ENCODE results near the gene MICAL3. TPM values are rescaled to one million over a fixed set of nuclear protein-coding genes. Genes with fewer than 3 reads are reported as not detected.
A peak's percentile ranks its signal among the peaks of the same experiment; 100 is the strongest.

The MICAL3 gene
- polyA plus RNA-seq, 4 donors = 3.2 to 31.4 (median 10.0) TPM

- Histone ChIP-seq H3K4me3 (ENCODE audit: low read depth in 1 of 3, low read length in 3 of 3) (no peak overlapping the region), H3K27me3 (ENCODE audit: control insufficient read depth in 3 of 3, insufficient read depth in 3 of 3, low read length in 3 of 3) (no peaks in the 10 kb centered on the region), H3K27ac (ENCODE audit: low read depth in 1 of 3, low read length in 2 of 3) (peak overlapping the region in 2 of 3 donors; percentile 93 to 96), H3K9me3 (ENCODE audit: control insufficient read depth in 2 of 2, insufficient read depth in 1 of 2, low read depth in 1 of 2, low read length in 1 of 2) (no peaks in the 10 kb centered on the region), H3K4me1 (ENCODE audit: control insufficient read depth in 3 of 3, insufficient read depth in 2 of 3, low read depth in 1 of 3, low read length in 2 of 3) (peaks cover 4 to 60% (median 15%) of the 10 kb centered on the region in 3 donors), H3K36me3 (ENCODE audit: control insufficient read depth in 3 of 3, insufficient read depth in 2 of 3, low read depth in 1 of 3, low read length in 3 of 3) (peaks cover 0 to 73% (median 0%) of the 10 kb centered on the region in 3 donors)
- no peak for DNase-seq
- WGBS, 3 donors = 93 to 96% (median 94%) methylated on average over 32 of the region's 32 CpGs
- FAIRE-seq = no peak
These were observed 152.5 kb downstream of the MICAL3 start for GRCh38 chr22:17871726-17872458.

- H3K27me3 ChIP-seq (ENCODE audit: control insufficient read depth in 3 of 3, insufficient read depth in 3 of 3, low read length in 3 of 3) = no peaks in the 10 kb centered on the region
- 13 to 64% (median 48%) methylated on average over 8 of the region's 8 CpGs for WGBS, 3 donors
- H3K36me3 ChIP-seq (ENCODE audit: control insufficient read depth in 3 of 3, insufficient read depth in 2 of 3, low read depth in 1 of 3, low read length in 3 of 3) = peaks cover 0 to 73% (median 0%) of the 10 kb centered on the region in 3 donors
- H3K4me3 ChIP-seq (ENCODE audit: low read depth in 1 of 3, low read length in 3 of 3) = no peak overlapping the region
- peak; percentile 67 to 79 for DNase-seq
- H3K9me3 ChIP-seq (ENCODE audit: control insufficient read depth in 2 of 2, insufficient read depth in 1 of 2, low read depth in 1 of 2, low read length in 1 of 2) = no peaks in the 10 kb centered on the region
- no peak for FAIRE-seq
- H3K4me1 ChIP-seq (ENCODE audit: control insufficient read depth in 3 of 3, insufficient read depth in 2 of 3, low read depth in 1 of 3, low read length in 2 of 3) = peaks cover 4 to 62% (median 22%) of the 10 kb centered on the region in 3 donors
- peak overlapping the region; percentile 93 to 96 (median 95) for H3K27ac ChIP-seq (ENCODE audit: low read depth in 1 of 3, low read length in 2 of 3)
These were observed 154.0 kb downstream of the MICAL3 start for GRCh38 chr22:17870407-17870806.

GRCh38 chr22:17869285-17870096 lies 154.9 kb downstream of the MICAL3 start:
- no peaks in the 10 kb centered on the region for H3K9me3 ChIP-seq (ENCODE audit: control insufficient read depth in 2 of 2, insufficient read depth in 1 of 2, low read depth in 1 of 2, low read length in 1 of 2)
- FAIRE-seq = no peak
- H3K27ac ChIP-seq (ENCODE audit: low read depth in 1 of 3, low read length in 2 of 3) = peak overlapping the region; percentile 93 to 96 (median 95)
- H3K27me3 ChIP-seq (ENCODE audit: control insufficient read depth in 3 of 3, insufficient read depth in 3 of 3, low read length in 3 of 3) = no peaks in the 10 kb centered on the region
- H3K4me1 ChIP-seq (ENCODE audit: control insufficient read depth in 3 of 3, insufficient read depth in 2 of 3, low read depth in 1 of 3, low read length in 2 of 3) = peaks cover 4 to 62% (median 22%) of the 10 kb centered on the region in 3 donors
- WGBS, 3 donors = 19 to 55% (median 40%) methylated on average over 9 of the region's 9 CpGs
- H3K4me3 ChIP-seq (ENCODE audit: low read depth in 1 of 3, low read length in 3 of 3) = no peak overlapping the region
- peak; percentile 90 to 95 for DNase-seq
- peaks cover 0 to 73% (median 0%) of the 10 kb centered on the region in 3 donors for H3K36me3 ChIP-seq (ENCODE audit: control insufficient read depth in 3 of 3, insufficient read depth in 2 of 3, low read depth in 1 of 3, low read length in 3 of 3)

GRCh38 chr22:17868771-17869170 lies 155.6 kb downstream of the MICAL3 start:
- Histone ChIP-seq H3K4me3 (ENCODE audit: low read depth in 1 of 3, low read length in 3 of 3) (no peak overlapping the region), H3K4me1 (ENCODE audit: control insufficient read depth in 3 of 3, insufficient read depth in 2 of 3, low read depth in 1 of 3, low read length in 2 of 3) (peaks cover 4 to 62% (median 22%) of the 10 kb centered on the region in 3 donors), H3K9me3 (ENCODE audit: control insufficient read depth in 2 of 2, insufficient read depth in 1 of 2, low read depth in 1 of 2, low read length in 1 of 2) (no peaks in the 10 kb centered on the region), H3K27me3 (ENCODE audit: control insufficient read depth in 3 of 3, insufficient read depth in 3 of 3, low read length in 3 of 3) (no peaks in the 10 kb centered on the region), H3K27ac (ENCODE audit: low read depth in 1 of 3, low read length in 2 of 3) (peak overlapping the region; percentile 64 to 93 (median 90)), H3K36me3 (ENCODE audit: control insufficient read depth in 3 of 3, insufficient read depth in 2 of 3, low read depth in 1 of 3, low read length in 3 of 3) (peaks cover 0 to 74% (median under 1%) of the 10 kb centered on the region in 3 donors)
- DNase-seq (no peak), FAIRE-seq (no peak)
- WGBS, 3 donors = 78 to 90% (median 84%) methylated on average over 10 of the region's 10 CpGs

GRCh38 chr22:17867160-17867785 lies 157.1 kb downstream of the MICAL3 start:
- Histone ChIP-seq H3K27ac (ENCODE audit: low read depth in 1 of 3, low read length in 2 of 3) (peak overlapping the region; percentile 52 to 93 (median 83)), H3K27me3 (ENCODE audit: control insufficient read depth in 3 of 3, insufficient read depth in 3 of 3, low read length in 3 of 3) (no peaks in the 10 kb centered on the region), H3K4me1 (ENCODE audit: control insufficient read depth in 3 of 3, insufficient read depth in 2 of 3, low read depth in 1 of 3, low read length in 2 of 3) (peaks cover 4 to 54% (median 22%) of the 10 kb centered on the region in 3 donors), H3K36me3 (ENCODE audit: control insufficient read depth in 3 of 3, insufficient read depth in 2 of 3, low read depth in 1 of 3, low read length in 3 of 3) (peaks cover 2 to 70% (median 6%) of the 10 kb centered on the region in 3 donors), H3K9me3 (ENCODE audit: control insufficient read depth in 2 of 2, insufficient read depth in 1 of 2, low read depth in 1 of 2, low read length in 1 of 2) (no peaks in the 10 kb centered on the region), H3K4me3 (ENCODE audit: low read depth in 1 of 3, low read length in 3 of 3) (no peak overlapping the region)
- DNase-seq (peak; percentile 81 to 84), FAIRE-seq (no peak)
- 18 to 37% (median 28%) methylated on average over 9 of the region's 9 CpGs for WGBS, 3 donors

- Histone ChIP-seq H3K36me3 (ENCODE audit: control insufficient read depth in 3 of 3, insufficient read depth in 2 of 3, low read depth in 1 of 3, low read length in 3 of 3) (peaks cover 2 to 67% (median 6%) of the 10 kb centered on the region in 3 donors), H3K27me3 (ENCODE audit: control insufficient read depth in 3 of 3, insufficient read depth in 3 of 3, low read length in 3 of 3) (no peaks in the 10 kb centered on the region), H3K4me3 (ENCODE audit: low read depth in 1 of 3, low read length in 3 of 3) (no peak overlapping the region), H3K4me1 (ENCODE audit: control insufficient read depth in 3 of 3, insufficient read depth in 2 of 3, low read depth in 1 of 3, low read length in 2 of 3) (peaks cover 4 to 48% (median 19%) of the 10 kb centered on the region in 3 donors), H3K9me3 (ENCODE audit: control insufficient read depth in 2 of 2, insufficient read depth in 1 of 2, low read depth in 1 of 2, low read length in 1 of 2) (no peaks in the 10 kb centered on the region), H3K27ac (ENCODE audit: low read depth in 1 of 3, low read length in 2 of 3) (peak overlapping the region in 1 of 3 donors; percentile 93)
- FAIRE-seq = no peak
- no peak for DNase-seq
- 86 to 89% (median 86%) methylated on average over 7 of the region's 7 CpGs for WGBS, 3 donors
These were observed 157.7 kb downstream of the MICAL3 start for GRCh38 chr22:17866621-17867020.

- Histone ChIP-seq H3K27ac (ENCODE audit: low read depth in 1 of 3, low read length in 2 of 3) (no peak overlapping the region), H3K36me3 (ENCODE audit: control insufficient read depth in 3 of 3, insufficient read depth in 2 of 3, low read depth in 1 of 3, low read length in 3 of 3) (peaks cover 2 to 65% (median 6%) of the 10 kb centered on the region in 3 donors), H3K9me3 (ENCODE audit: control insufficient read depth in 2 of 2, insufficient read depth in 1 of 2, low read depth in 1 of 2, low read length in 1 of 2) (no peaks in the 10 kb centered on the region), H3K27me3 (ENCODE audit: control insufficient read depth in 3 of 3, insufficient read depth in 3 of 3, low read length in 3 of 3) (no peaks in the 10 kb centered on the region), H3K4me3 (ENCODE audit: low read depth in 1 of 3, low read length in 3 of 3) (no peak overlapping the region), H3K4me1 (ENCODE audit: control insufficient read depth in 3 of 3, insufficient read depth in 2 of 3, low read depth in 1 of 3, low read length in 2 of 3) (peaks cover 4 to 43% (median 14%) of the 10 kb centered on the region in 3 donors)
- 75 to 87% (median 86%) methylated on average over 5 of the region's 5 CpGs for WGBS, 3 donors
- no peak for FAIRE-seq
- no peak for DNase-seq
These were observed 158.2 kb downstream of the MICAL3 start for GRCh38 chr22:17866127-17866526.
